Mammary epithelial cell (primary cell): ENCODE measurements around the gene TP63.

Experiments used
- EZH2 ChIP-seq: IDR thresholded peaks from 2 replicates; pipeline ENCODE4 v1.6.1; 2012; ENCODE audit warnings: low read length, inconsistent platforms, borderline replicate concordance
- TF ChIP-seq, protein P1 (sequence below), 2 donors: IDR thresholded peaks in 1 of 2; conservative IDR thresholded peaks in 1 of 2; 2 replicates each; pipeline ENCODE4 v1.5.1; 2011 to 2012; ENCODE audit warnings: inconsistent platforms in 2 of 2, low read length in 2 of 2, mild to moderate bottlenecking in 2 of 2, control low read depth in 1 of 2, low read depth in 1 of 2; ENCODE audit not compliant: insufficient read depth in 1 of 2; ENCODE audit errors: extremely low read depth in 1 of 2

- TF ChIP-seq, protein P1, sequence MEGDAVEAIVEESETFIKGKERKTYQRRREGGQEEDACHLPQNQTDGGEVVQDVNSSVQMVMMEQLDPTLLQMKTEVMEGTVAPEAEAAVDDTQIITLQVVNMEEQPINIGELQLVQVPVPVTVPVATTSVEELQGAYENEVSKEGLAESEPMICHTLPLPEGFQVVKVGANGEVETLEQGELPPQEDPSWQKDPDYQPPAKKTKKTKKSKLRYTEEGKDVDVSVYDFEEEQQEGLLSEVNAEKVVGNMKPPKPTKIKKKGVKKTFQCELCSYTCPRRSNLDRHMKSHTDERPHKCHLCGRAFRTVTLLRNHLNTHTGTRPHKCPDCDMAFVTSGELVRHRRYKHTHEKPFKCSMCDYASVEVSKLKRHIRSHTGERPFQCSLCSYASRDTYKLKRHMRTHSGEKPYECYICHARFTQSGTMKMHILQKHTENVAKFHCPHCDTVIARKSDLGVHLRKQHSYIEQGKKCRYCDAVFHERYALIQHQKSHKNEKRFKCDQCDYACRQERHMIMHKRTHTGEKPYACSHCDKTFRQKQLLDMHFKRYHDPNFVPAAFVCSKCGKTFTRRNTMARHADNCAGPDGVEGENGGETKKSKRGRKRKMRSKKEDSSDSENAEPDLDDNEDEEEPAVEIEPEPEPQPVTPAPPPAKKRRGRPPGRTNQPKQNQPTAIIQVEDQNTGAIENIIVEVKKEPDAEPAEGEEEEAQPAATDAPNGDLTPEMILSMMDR (conservative IDR thresholded peaks at IDR 0.05 in 1 of 2, IDR thresholded peaks at IDR 0.05 in 1 of 2; ENCODE audit: extremely low read depth in 1 of 2, insufficient read depth in 1 of 2, low read depth in 1 of 2, low read length in 2 of 2): no peak
- TF ChIP-seq EZH2: no peak
These were observed 6.6 kb downstream of the TP63 start for GRCh38 chr3:189637750-189638149.
